ENCODE data around the gene PDE6C.
A peak's percentile ranks its signal among the peaks of the same experiment; 100 is the strongest.
"Not testable (repeated sequence)": the region's sequence is repeated elsewhere in the genome, so short reads cannot be mapped to it uniquely, and the experiment has no call there.

Gene PDE6C

GRCh38 chr10:93652857-93653256 lies 40.5 kb downstream of the PDE6C start:
- no peak for DNase-seq

- DNase-seq, result no peak
Measured at GRCh38 chr10:93654201-93654600, 41.9 kb downstream of the PDE6C start.

- DNase-seq, result no peak
Measured at GRCh38 chr10:93656155-93656554, 43.8 kb downstream of the PDE6C start.

- no peak for DNase-seq
Measured at GRCh38 chr10:93657757-93658156, 45.4 kb downstream of the PDE6C start.

GRCh38 chr10:93666030-93666429 lies 53.7 kb downstream of the PDE6C start:
- no peak for DNase-seq

- DNase-seq, result no peak
Measured at GRCh38 chr10:93667795-93668194, 55.5 kb downstream of the PDE6C start.

- no peak for DNase-seq
Measured at GRCh38 chr10:93670372-93670771, 58.0 kb downstream of the PDE6C start.

- DNase-seq, result no peak
Measured at GRCh38 chr10:93671042-93671441, 58.7 kb downstream of the PDE6C start.

- no peak for DNase-seq
Measured at GRCh38 chr10:93672022-93672678, 59.8 kb downstream of the PDE6C start.

- DNase-seq, result no peak
Measured at GRCh38 chr10:93672890-93673289, 60.6 kb downstream of the PDE6C start.

- DNase-seq, result no peak
Measured at GRCh38 chr10:93673791-93674190, 61.5 kb downstream of the PDE6C start.

- DNase-seq, result no peak
Measured at GRCh38 chr10:93678386-93678785, 66.0 kb downstream of the PDE6C start.

GRCh38 chr10:93678805-93679587 lies 66.7 kb downstream of the PDE6C start:
- DNase-seq, result no peak

GRCh38 chr10:93680412-93681047 lies 68.2 kb downstream of the PDE6C start:
- DNase-seq, result no peak

GRCh38 chr10:93687737-93688136 lies 75.4 kb downstream of the PDE6C start:
- no peak for DNase-seq

GRCh38 chr10:93695740-93696139 lies 83.4 kb downstream of the PDE6C start:
- no peak for DNase-seq

GRCh38 chr10:93696582-93696981 lies 84.2 kb downstream of the PDE6C start:
- DNase-seq, result not testable (repeated sequence)

- no peak for DNase-seq
Measured at GRCh38 chr10:93697207-93697606, 84.9 kb downstream of the PDE6C start.

- DNase-seq, result no peak
Measured at GRCh38 chr10:93701866-93702209, 89.5 kb downstream of the PDE6C start.

GRCh38 chr10:93702210-93703001 lies 90.1 kb downstream of the PDE6C start, which contains the start of gene FRA10AC1:
Gene FRA10AC1 (minus strand): TSS chr10:93702592. CDS start chr10:93700106, 2,486 bp downstream.
- peak; percentile 79 for DNase-seq

- no peak for DNase-seq
Measured at GRCh38 chr10:93703066-93703465, 90.7 kb downstream of the PDE6C start.

- DNase-seq, result no peak
Measured at GRCh38 chr10:93703841-93704240, 91.5 kb downstream of the PDE6C start.

GRCh38 chr10:93704451-93704850 lies 92.1 kb downstream of the PDE6C start:
- DNase-seq, result no peak

Measured in effector CD8-positive, alpha-beta T cell (primary cell).